PC-9 (cell line): ENCODE measurements around the gene SLC26A6.

Experiments
- CTCF ChIP-seq: fragments of 200-600 bp; sonication (generic); conservative IDR thresholded peaks from 2 replicates; pipeline ENCODE4 v1.6.1; 2017; ENCODE audit warnings: mixed run types, antibody characterized with exemption, mild to moderate bottlenecking, moderate library complexity
- EZH2 ChIP-seq: fragments of 200-600 bp; sonication (generic); IDR thresholded peaks from 2 replicates; pipeline ENCODE4 v1.8.0; 2017; ENCODE audit warnings: antibody characterized with exemption, low read depth

- TF ChIP-seq CTCF (no peak), EZH2 (no peak)
These were observed 39.1 kb downstream of the SLC26A6 start for GRCh38 chr3:48596157-48596556.
